ENCODE results near the gene KIRREL3. TPM values are rescaled to one million over a fixed set of nuclear protein-coding genes. Genes with fewer than 3 reads are reported as not detected.

The KIRREL3 gene
- total and polyA plus RNA-seq, 2 of the 8 experiments (the other 6 are each of a cell fraction or from before 2014, with no cell fraction given): 0.29 to 0.32 TPM

GRCh38 chr11:126914166-126914565, 86.4 kb downstream of the KIRREL3 start:
- Histone ChIP-seq H2BK5ac (ENCODE audit: low read depth, low read length) (no peak overlapping the region), H4K91ac (replicated peaks; ENCODE audit: insufficient read length, low read length) (no peak overlapping the region), H2BK12ac (ENCODE audit: low read depth, low read length) (no peak overlapping the region), H3K9me3 (ENCODE audit: insufficient read depth in 2 of 2, low read depth in 1 of 2, low read length in 1 of 2) (no peaks in the 10 kb centered on the region), H3K4me1 (replicated peaks in 1 of 4; ENCODE audit: control insufficient read depth in 3 of 4, insufficient read depth in 4 of 4, low read length in 3 of 4) (peaks cover 0 to 4% (median 0%) of the 10 kb centered on the region in 4 experiments; a peak in 1 of 7 replicates), H3K79me2 (ENCODE audit: control insufficient read depth in 1 of 2, insufficient read depth in 2 of 2, low read length in 2 of 2) (no peaks in the 10 kb centered on the region), H2BK15ac (ENCODE audit: low read length) (no peak overlapping the region), H3K4me2 (ENCODE audit: insufficient read depth in 1 of 2, low read depth in 2 of 2, low read length in 2 of 2) (no peak overlapping the region), H3K79me1 (ENCODE audit: low read depth, low read length) (no peaks in the 10 kb centered on the region), H3K18ac (ENCODE audit: extremely low read depth, low read length) (no peak overlapping the region), H4K20me1 (replicated peaks in 1 of 2; ENCODE audit: control insufficient read depth in 1 of 2, insufficient read depth in 2 of 2, low read length in 2 of 2) (no peaks in the 10 kb centered on the region), H2BK120ac (replicated peaks; ENCODE audit: low read depth, low read length) (no peak overlapping the region), H4K8ac (ENCODE audit: extremely low read depth, insufficient read depth, low read length) (no peak overlapping the region), H3K36me3 (ENCODE audit: control insufficient read depth in 2 of 4, insufficient read depth in 4 of 4, low read length in 3 of 4) (no peaks in the 10 kb centered on the region), H3K9ac (replicated peaks in 1 of 4; ENCODE audit: extremely low read depth in 1 of 4, low read depth in 3 of 4, low read length in 3 of 4) (no peak overlapping the region), H3K27me3 (replicated peaks in 1 of 4; ENCODE audit: control insufficient read depth in 3 of 4, extremely low read depth in 1 of 4, insufficient read depth in 3 of 4, low read length in 3 of 4) (no peaks in the 10 kb centered on the region), H2BK20ac (ENCODE audit: low read length) (no peak overlapping the region), H4K5ac (ENCODE audit: insufficient read length, low read depth, low read length) (no peak overlapping the region), H2AFZ (ENCODE audit: low read length) (no peak overlapping the region), H3K14ac (ENCODE audit: insufficient read length) (no peak overlapping the region), H3K56ac (replicated peaks; ENCODE audit: insufficient read length, low read depth, low read length) (no peak overlapping the region), H2AK5ac (ENCODE audit: low read depth, low read length) (no peak overlapping the region), H3K27ac (ENCODE audit: low read depth, low read length) (no peak overlapping the region), H3K23ac (ENCODE audit: insufficient read length) (no peak overlapping the region), H3K23me2 (ENCODE audit: low read depth, low read length) (no peaks in the 10 kb centered on the region), H3K4ac (replicated peaks; ENCODE audit: insufficient read length, low read depth, low read length) (no peak overlapping the region), H3K4me3 (ENCODE audit: extremely low read depth in 1 of 4, insufficient read depth in 2 of 4, low read depth in 3 of 4, low read length in 4 of 4) (no peak overlapping the region)
- WGBS, 2 experiments (ENCODE audit: extremely low coverage in 1 of 2, insufficient coverage in 1 of 2, insufficient read length in 1 of 2, insufficient replicate concordance in 2 of 2, low coverage in 1 of 2, low lambda C conversion rate in 2 of 2, missing lambda C conversion rate in 1 of 2): 58% methylated on average over 1 of the region's 1 CpG; no CpG with 5 or more reads in 1 of the 2 experiments
- DNase-seq (ENCODE audit: low read depth in 1 of 2, low spot score in 2 of 2) (no peak), FAIRE-seq (no peak)
- POLR2A ChIA-PET (ENCODE audit: partially characterized antibody): no interaction called here
- CTCF ChIA-PET (ENCODE audit: partially characterized antibody): interaction anchor here (1.0 to 1.3 kb wide), 4 partner anchors 9 to 198 kb away, joined by 3 to 4 read pairs (median 4); no protein-coding TSS in a partner anchor
- TF ChIP-seq ZNF274 (IDR thresholded peaks at IDR 0.05; ENCODE audit: borderline replicate concordance, extremely low read depth, low read length): no peak
- TF ChIP-seq BACH1 (IDR thresholded peaks at IDR 0.05; ENCODE audit: low read length): no peak
- no peak for TF ChIP-seq SP2 (IDR thresholded peaks at IDR 0.05; ENCODE audit: low read length)
- TF ChIP-seq YY1 (IDR thresholded peaks at IDR 0.05; ENCODE audit: low read depth, low read length): no peak

All from H1 (cell line).